Pons (tissue), 1 donor: ENCODE results near the gene PARL.
A peak's percentile ranks its signal among the peaks of the same experiment; 100 is the strongest.

Experiments used
- DNase-seq: peaks from one replicate; pipeline ENCODE4 v3.0.0-alpha.2; 2016; ENCODE audit warnings: low spot score

The PARL gene, protein sequence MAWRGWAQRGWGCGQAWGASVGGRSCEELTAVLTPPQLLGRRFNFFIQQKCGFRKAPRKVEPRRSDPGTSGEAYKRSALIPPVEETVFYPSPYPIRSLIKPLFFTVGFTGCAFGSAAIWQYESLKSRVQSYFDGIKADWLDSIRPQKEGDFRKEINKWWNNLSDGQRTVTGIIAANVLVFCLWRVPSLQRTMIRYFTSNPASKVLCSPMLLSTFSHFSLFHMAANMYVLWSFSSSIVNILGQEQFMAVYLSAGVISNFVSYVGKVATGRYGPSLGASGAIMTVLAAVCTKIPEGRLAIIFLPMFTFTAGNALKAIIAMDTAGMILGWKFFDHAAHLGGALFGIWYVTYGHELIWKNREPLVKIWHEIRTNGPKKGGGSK

DNA sequence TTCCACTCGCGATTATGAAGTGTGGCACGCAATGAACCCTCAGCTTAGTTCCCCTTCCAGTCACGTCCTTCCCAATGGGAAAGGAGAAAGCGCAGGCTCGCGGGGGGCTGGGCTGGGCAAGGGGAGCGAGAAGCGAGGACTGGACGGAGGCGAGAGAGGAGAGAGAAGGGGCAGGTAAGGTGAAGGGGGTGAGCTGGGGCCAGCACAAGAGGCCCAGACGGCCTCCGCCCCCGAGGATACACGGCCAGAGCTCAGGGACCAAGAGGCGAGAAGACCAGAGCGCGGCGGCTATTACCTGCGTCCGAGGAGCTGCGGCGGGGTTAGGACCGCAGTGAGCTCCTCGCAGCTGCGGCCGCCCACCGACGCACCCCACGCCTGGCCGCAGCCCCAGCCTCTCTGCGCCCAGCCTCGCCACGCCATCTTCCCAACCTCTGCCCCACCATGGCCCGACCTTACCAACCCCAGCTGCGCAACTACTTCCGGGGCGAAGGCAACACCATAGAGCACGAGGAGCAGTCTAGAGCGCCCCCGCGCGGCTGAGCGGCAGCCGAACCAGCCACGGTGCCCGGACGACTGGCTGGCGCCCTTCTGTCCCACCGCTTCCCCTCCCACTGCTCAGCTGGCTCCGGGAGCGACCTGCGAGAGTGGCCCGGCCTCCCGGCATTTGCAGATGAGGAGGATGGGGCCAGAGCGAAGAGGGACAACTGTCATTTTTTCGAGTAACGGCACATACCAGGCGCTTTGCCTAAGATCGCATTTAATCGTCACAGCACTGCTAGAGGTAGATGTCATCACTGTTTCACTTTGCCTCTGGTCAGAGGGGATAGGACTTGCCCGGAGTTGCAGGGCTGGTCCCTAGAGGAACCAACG, at the start of gene PARL:
Gene PARL (minus strand): TSS at position 454 of the 870 bp plus-strand sequence. CDS start 34 bp downstream, at position 420.
- peak; percentile 93 for DNase-seq

DNA sequence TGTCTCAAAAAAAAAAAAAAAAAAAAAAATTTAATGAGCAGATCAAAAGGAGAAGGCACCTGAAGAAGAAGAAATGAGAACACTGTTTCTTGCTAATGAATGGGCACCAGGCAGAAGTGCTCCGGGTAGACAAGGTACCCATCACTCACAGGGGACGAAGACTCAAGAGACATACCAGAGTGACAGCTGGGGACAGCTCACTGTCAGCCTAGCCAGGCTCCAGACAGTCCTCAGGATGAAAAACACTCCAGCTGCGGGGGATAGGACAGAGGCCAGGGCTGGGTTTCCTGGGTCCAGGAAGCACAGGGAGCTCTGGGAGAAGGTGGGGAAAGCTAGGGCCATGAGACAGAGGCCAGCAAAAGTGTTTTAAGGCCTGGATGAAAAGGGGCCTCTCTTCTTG, 48.5 kb upstream of the PARL start:
- no peak for DNase-seq

DNA sequence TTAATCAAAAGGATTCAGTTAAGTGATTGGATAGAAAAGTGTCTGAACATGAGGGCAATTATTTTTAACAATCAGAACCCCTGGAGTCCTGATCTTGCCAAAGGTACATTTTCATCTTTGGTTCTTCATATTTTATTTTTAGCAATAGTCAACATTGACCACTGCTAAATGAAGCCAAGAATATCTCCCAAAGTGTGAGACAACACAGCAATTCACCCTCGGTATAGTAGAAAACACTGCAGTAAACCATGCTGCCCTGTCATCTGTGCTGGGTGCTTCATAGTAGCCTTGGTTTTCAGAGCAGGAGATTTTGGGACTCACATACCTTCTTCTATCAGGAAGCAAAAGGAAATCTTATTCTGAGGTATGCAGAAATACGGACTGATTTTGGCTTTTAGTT, 47.2 kb upstream of the PARL start:
- DNase-seq, result no peak

DNA sequence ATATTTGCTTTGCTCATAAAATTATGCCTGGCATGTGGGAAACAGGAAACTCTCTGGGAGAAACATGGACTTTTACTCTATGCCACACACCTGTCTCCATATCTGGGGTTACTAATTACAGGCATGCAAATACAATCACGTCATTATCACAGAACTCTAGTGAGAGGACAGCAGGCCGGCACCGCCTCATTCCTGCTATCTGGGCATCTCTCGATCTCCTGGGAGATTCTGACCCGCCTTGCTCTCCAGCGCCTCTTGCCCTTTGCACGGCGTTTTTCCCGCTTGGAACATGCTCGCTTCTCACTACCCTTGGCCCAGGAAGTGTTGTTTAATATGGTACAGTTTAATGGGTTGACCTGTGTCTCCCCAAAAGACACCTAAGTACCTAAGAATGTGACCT, 45.4 kb upstream of the PARL start:
- no peak for DNase-seq

DNA sequence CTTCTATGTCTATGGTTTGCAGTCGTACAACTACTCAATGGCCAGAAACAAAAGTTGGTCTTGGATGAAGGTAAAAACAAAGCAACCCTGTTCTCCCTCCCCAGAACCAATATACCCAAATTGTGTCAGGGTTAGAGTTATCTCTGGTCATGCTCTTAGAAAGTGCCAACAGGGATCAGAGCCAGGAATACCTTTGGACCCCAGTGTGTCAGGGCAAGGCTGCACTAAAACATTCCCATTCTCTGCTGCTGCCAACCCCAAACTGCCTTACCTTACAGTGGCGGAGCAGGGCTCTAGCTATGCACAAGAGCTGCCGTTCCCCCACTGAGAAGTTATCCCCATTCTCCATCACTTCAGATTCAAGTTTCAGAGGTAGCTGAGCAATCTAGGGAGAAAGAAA, 42.4 kb upstream of the PARL start:
- no peak for DNase-seq

DNA sequence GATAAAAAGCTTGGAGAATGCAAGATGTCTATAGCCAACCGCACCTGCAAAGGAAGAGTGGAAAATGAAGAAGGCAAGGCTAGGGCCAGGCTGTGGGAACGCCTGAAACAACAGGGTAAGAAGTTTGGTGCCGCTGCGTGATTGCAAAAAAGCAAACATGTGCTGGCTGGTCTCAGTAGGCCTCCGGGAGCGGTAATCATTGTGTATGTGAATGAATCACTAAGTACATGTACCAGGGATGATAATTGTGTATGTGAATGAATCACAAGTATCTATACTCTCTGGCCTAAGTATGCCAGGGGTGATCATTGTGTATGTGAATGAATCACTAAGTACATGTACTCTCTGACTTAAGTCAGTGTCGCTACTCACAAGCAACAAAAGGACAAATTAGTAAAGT, 40.3 kb upstream of the PARL start:
- DNase-seq, result no peak

DNA sequence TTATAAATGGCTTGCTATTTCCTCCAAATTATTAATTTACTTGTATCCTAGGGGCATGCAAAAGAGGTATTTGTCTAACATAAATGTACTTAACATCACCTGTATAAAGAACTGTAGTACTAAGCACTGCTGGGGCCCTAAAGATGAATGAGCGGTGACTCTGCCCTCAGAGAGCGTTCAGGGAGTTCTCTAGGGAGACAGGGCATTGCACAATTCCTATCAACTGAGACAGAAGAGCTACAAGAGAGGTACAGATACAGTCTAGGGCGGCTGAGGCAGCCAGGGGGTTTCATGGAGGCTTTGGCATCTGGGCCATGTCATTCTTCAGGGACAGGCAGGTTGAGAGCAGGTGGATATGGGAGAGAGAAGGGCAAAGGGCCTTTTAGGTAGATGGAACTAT, 39.9 kb upstream of the PARL start:
- DNase-seq, result no peak

DNA sequence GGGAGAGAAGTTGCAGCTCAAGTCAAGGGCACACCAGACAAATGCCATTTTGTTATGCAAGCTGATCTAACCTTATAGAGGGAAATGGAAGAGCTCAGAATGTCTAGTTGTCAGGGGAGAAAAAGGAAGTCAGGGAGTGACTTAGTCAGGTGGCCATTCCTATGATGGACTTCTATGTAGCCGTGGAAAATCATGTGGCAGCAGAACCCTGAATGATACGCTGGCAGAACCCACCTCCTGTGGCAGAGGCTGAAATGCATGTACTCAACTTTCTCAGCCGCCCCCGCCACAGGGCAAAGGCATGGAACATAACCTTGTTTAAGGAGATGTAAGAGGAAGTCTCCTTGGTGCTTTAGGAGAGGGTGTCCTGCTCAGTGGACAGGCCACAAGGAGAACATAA, 37.7 kb upstream of the PARL start:
- DNase-seq, result no peak

DNA sequence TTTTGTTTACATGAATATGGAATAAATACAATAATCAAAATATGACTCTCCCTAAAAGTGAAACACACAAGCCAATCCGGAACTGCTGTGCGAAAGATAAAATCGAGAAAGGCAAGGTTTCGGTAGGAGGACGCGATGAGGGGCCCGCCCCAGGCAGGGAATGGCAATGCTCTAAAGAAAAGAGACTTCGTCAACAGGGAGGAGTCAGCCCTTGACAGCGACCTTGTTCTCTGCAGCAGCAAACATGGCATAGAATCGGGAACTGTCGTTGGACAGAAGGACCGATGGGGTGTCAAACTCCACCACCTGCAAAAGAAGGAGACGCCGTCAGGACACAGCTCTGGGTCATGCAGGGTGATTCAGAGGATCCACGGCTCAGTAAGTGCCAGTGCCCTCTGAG, 36.4 kb upstream of the PARL start:
- DNase-seq, result no peak

DNA sequence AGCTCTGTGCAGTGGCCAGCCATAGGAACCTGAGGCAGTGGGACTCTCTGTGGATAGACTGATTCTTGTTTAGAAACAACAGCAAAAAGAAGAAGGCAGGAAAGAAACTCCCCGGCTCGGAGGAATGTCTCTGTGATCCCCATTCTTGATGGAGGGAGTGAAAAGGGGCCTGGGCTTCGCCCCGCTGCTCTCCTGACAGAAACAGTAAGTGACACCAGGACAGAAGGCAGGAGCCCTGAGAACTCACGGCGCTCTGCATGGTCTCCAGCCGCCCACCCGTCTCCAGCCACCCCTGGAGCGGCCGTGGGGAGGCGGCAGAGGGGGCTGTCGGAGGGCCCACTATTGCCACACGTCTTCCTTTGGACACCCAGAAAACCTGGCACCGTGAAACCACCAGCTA, 35.7 kb upstream of the PARL start:
- DNase-seq, result no peak

DNA sequence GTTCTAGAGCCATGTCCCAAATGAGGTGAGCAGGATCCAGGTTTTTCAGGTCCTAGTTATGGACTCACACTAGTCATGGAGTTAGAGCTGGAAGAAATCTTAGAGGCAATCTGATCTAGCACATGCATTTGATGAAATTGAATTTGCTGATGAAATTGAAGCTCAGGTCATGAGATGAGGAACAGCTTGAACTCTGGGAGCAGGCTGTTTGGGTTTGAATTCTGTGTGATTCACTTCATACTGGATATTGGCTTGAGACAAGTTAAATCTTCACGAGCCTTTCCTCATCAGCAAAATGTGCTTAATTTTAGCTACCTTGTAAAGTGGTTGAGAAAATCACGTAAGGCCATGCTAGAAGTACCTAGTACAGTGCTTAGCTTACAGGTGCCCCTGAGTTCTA, 33.5 kb upstream of the PARL start:
- DNase-seq, result no peak

DNA sequence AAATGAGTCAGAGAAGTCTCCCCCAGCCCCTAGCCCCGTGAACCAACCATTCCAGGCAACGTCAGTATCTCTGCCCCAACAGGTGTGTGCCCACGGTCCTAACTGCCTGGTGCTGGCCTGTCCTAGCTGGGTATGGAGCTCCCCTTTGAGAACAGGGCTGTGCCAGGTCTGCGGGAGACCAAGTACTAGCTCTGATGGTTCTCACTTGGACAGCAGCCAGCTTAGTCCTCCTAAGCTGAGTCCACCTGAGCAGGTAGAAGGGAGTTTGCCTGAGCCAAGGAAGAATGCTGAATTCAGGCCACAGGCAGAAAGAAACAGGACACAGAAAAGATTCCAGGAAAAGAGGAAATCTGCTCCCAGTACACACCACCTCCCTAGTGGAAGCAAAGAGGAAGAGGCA, 33.1 kb upstream of the PARL start:
- DNase-seq, result no peak

DNA sequence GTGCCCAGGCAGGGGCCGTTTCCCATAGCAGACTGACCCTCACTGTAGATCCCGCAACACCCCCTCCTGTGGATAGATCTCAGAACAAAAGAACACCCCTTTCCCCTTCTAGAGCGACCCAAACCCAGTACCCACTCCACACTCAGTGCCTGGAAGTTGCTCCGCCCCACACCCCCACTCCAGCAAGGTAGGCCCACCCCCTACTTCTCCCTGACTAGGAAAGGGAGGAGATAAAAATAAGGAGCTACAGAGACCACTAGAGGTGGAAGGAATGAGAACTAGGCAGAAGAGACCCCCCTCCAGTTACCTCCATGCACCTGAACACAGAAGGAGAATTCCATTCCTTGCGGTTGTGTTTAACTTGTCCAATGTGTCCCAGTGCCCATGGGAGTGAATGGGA, 30.2 kb upstream of the PARL start:
- DNase-seq, result no peak

DNA sequence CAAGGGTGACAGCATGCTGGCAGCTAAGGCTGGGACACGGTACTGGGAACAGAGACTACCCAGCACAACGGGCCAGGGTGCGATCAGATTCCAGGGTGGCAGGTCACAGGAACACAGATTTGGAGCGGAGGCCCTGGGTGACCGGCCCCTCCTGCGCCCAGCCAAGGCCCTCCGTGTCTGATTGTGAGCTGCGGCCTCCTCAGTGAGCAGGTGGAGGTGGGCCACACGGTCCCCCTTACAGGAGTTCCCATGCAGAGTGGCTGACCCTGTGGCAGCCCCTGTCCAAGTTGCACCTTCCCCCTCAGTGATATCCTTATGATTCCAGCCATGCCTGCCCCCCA, 28.9 kb upstream of the PARL start:
- no peak for DNase-seq

DNA sequence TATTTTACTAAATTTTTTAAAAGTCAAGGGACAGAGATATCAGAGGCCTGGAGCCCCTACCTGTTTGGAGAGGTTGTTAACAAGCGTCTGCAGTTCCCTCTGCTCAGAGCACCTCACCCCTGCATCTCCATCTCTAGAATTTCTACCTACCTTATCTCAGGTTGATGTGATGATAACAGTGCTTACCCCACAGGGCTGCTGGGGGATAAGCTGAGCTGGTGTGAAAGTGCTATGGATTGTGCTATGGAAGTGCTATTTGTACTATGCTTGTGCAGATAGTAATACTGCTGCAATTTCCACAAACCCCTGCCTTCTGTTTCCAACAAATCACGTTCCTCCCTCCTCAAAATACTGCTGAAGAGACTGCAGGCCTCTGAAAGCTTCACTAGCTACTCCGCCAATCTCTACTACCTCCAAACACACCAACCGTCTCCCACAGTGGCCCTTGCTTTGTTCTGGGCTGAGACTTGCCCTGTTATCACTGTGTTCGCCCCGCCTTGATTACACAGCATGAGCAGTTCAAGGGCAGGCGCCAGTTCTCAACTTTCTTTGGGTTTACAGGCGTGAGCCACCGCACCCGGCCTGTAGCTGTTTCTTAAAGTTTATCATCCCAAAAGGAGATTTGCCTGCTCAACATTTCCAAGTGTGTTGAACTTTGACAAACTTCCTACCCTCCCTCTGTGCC, 28.4 kb upstream of the PARL start:
- DNase-seq, result no peak

DNA sequence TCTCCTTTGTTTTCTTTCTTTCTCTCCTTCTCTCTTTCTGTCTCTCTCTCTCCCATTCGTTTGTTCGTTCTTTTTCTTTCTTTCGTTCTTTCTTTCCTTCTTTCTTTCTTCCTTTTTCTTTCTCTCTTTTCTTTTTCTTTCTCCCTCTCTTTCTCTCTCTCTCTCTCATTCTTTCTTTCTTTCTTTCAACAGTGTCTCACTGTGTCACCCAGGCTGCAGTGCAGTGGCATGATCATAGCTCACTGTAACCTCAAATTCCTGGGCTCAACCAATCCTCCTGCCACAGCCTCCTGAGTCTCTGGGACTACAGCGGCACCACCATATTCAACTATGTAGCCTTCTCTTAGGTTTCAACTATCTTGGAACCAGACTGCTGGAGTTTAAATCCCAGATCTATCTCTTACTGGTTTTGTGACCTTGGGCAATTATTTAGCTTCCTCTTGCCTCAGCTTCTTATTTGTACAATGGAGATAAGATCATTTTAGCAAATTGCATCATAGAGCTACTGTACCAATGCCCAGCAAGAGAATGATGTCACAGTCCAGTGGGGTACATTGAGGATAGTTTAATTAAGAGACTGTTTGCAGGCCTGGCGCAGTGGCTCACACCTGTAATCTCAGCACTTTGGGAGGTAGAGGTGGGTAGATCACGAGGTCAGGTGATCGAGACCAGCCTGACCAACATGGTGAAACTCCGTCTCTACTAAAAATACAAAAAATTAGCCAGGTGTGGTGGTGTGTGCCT, 27.3 kb upstream of the PARL start:
- no peak for DNase-seq

DNA sequence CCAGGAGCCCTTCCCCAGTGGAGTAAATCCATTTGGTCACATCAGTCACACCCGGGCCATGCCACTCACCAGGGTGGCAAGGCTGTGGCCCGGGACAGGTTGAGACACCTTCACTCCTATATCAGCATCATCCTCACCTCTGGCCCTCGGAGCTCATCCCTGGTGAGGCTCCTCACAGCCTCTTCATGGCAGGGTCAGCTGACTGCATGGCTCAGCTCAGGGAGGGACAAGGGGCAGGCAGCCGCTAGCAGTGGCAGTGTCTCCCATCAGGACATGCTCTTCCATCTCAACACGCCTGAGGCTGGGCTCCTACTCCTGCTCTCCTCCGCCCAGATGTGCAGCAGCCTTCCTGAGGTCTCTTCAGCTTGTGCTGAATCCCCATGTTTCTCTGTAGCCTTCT, 26.4 kb upstream of the PARL start:
- DNase-seq, result no peak

DNA sequence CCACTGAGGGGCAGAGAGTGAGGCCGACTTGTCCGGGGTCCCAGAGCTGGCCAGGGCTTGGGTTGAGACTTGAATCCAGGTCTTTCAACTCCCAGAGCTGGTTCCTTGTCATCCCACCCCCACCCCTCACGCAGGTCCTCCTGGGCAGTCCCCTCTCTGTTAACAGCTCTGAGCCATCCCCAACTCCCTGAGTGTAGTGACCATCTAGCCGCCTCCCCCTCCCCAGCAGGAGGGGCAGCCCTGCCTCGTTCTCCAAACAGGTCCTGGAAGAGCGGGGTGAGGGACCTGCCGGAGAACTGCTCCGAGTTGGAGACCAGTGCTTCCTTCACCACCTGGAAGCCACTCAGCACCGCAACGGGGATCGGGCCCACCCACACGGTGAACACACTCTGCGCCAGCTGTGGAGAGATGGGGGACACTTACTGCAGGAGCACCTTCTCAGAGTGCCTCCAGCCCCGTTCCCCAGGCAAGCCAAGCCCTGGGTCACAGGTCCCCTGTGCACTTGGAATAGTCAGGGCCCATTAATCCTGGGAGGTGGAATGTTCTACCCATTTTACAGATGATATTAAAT, 24.4 kb upstream of the PARL start:
- DNase-seq, result no peak

DNA sequence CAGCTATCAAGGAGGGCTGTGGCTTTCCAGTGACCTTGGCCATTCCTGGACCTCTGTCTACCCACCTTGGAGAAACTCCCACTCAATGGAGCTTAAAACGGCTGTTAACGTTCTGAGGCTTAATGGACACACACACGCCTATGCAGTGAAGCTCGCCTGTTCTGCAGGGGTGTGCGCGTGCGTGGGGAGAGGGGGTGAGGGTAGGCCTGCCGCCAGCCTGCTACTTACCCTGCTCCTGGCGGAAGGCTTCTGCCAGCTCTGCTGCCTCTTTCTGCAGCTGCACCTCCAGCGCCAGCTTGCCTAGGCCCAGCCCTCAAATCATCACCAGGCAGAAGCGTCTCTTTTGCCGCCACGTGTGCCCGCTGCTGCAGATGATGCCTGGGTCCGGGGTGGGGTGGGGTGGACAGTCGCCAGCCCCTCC, 23.2 kb upstream of the PARL start:
- DNase-seq, result no peak

DNA sequence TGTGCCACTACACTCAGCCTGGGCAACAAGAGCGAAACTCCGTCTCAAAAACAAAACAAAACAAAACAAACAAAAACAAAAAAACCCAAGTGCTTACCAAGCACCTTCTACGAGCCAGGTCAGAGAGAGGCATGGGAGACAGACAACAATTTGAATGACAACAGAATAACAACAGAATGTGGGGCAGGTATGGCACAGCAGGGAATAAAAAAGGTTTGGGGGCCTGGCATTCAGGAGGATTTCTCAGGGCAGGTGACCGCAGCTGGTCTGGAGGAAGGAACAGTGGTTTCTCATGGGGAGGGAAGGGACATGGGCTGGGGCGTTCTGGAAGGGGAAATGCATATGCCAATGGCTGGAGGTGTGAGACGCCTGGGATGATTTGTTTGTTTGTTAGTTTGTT, 22.5 kb upstream of the PARL start:
- DNase-seq, result no peak

DNA sequence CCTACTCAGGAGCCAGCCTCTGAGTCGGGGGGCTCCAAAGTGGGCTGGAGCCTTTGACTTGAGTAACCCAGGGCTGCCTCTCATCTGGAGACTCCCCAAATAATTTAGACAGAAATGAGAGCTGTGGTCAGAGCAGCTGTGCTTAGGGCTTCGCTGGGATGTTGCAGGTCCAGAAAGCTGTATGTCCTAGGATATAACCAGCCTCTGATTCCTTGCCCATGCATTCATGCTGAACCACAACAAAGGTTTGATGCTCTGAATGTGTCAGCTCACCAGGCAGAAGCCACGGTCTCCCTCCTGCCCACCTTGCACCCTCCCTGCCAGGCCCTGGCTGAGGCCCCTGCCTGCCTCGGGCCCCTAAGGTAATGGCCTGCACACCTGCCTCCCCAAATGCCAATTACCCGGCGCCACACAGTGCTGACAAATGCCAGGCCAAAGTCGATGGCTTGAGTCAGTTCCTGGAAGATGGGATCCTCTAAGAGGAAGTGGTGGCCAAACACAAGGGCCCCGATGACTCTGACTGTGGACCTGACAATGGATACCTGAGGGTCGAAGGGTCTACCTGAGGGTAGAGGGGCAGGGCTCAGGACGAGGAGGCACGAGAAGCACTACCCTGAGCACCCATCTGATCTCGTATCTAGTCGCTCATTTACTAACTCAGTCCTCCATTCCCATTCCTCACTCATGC, 21.7 kb upstream of the PARL start:
- DNase-seq, result no peak
